HuH-7 (cell line): ENCODE data around the gene RPRD1B.
A peak's percentile ranks its signal among the peaks of the same experiment; 100 is the strongest.

Experiments
- DNase-seq: peaks from one replicate; pipeline ENCODE4 v3.0.0; 2011; ENCODE audit warnings: low spot score

RPRD1B gene

GRCh38 chr20:38033330-38034107, at the start of gene RPRD1B, which contains the start of gene TTI1:
TSS of gene RPRD1B (plus strand) at chr20:38033746. CDS start at chr20:38033948, 202 bp downstream.
TSS of gene TTI1 (minus strand) at chr20:38033456. CDS start at chr20:38013816, 19,640 bp downstream.
- peak; percentile 84 for DNase-seq

- no peak for DNase-seq
Measured at GRCh38 chr20:37984018-37984785, 49.3 kb upstream of the RPRD1B start.

GRCh38 chr20:37986044-37986858, 47.3 kb upstream of the RPRD1B start:
- DNase-seq, result no peak

GRCh38 chr20:37986873-37987601, 46.5 kb upstream of the RPRD1B start:
- no peak for DNase-seq

- no peak for DNase-seq
Measured at GRCh38 chr20:37987602-37988290, 45.8 kb upstream of the RPRD1B start.

- DNase-seq, result no peak
Measured at GRCh38 chr20:37988306-37988954, 45.1 kb upstream of the RPRD1B start.

GRCh38 chr20:37989601-37990295, 43.8 kb upstream of the RPRD1B start:
- no peak for DNase-seq

GRCh38 chr20:37990571-37991151, 42.9 kb upstream of the RPRD1B start:
- no peak for DNase-seq

- DNase-seq, result no peak
Measured at GRCh38 chr20:37991157-37991866, 42.2 kb upstream of the RPRD1B start.

- DNase-seq, result no peak
Measured at GRCh38 chr20:37991908-37992307, 41.6 kb upstream of the RPRD1B start.

- DNase-seq, result peak; percentile 48
Measured at GRCh38 chr20:37992802-37993409, 40.6 kb upstream of the RPRD1B start.

GRCh38 chr20:37994512-37994911, 39.0 kb upstream of the RPRD1B start:
- DNase-seq, result no peak

GRCh38 chr20:37995856-37996605, 37.5 kb upstream of the RPRD1B start:
- no peak for DNase-seq

GRCh38 chr20:37997516-37997915, 36.0 kb upstream of the RPRD1B start:
- DNase-seq, result no peak

GRCh38 chr20:37999526-38000263, 33.9 kb upstream of the RPRD1B start:
- DNase-seq, result no peak

GRCh38 chr20:38000293-38000692, 33.3 kb upstream of the RPRD1B start:
- DNase-seq, result no peak
